HepG2 (cell line): ENCODE measurements around the gene DNAJC5. TPM values are rescaled to one million over a fixed set of nuclear protein-coding genes. Genes with fewer than 3 reads are reported as not detected.

Experiments used
- ESRRA ChIP-seq: sonication (generic); formaldehyde crosslinking; IDR thresholded peaks from 2 replicates; pipeline ENCODE4 v1.5.1; 2020; ENCODE audit warnings: mild to moderate bottlenecking, low read depth, missing genetic modification reagents
- MEIS2 ChIP-seq: sonication (generic); formaldehyde crosslinking; IDR thresholded peaks from 2 replicates; pipeline ENCODE4 v1.9.0; 2021; ENCODE audit warnings: mild to moderate bottlenecking, missing genetic modification reagents
- MXD3 ChIP-seq: IDR thresholded peaks from 2 replicates; pipeline ENCODE4 v1.6.1; 2016; ENCODE audit warnings: mild to moderate bottlenecking, missing biosample characterization, missing genetic modification reagents
- NFRKB ChIP-seq: fragments of 450-650 bp; IDR thresholded peaks from 2 replicates; pipeline ENCODE4 v1.6.1; 2017
- PLRG1 ChIP-seq: fragments of 450-650 bp; conservative IDR thresholded peaks from 2 replicates; pipeline ENCODE4 v1.6.1; 2016
- RXRA ChIP-seq: sonication (generic); formaldehyde crosslinking; IDR thresholded peaks from 2 replicates; pipeline ENCODE4 v1.5.1; 2020; ENCODE audit warnings: missing genetic modification reagents
- TBP ChIP-seq: sonication (generic); formaldehyde crosslinking; IDR thresholded peaks from 2 replicates; pipeline ENCODE4 v1.5.0; 2020; ENCODE audit warnings: missing genetic modification reagents
- ZBTB2 ChIP-seq: sonication (generic); formaldehyde crosslinking; IDR thresholded peaks from 2 replicates; pipeline ENCODE4 v1.8.0; 2022; ENCODE audit warnings: low read depth, missing genetic modification reagents
- ZBTB42 ChIP-seq: sonication (generic); formaldehyde crosslinking; IDR thresholded peaks from 2 replicates; pipeline ENCODE4 v1.5.0; 2020; ENCODE audit warnings: mild to moderate bottlenecking, missing genetic modification reagents
- ZBTB44 ChIP-seq: sonication (generic); formaldehyde crosslinking; IDR thresholded peaks from 2 replicates; pipeline ENCODE4 v1.4.0; 2020; ENCODE audit warnings: missing genetic modification reagents
- ZNF12 ChIP-seq: sonication (generic); formaldehyde crosslinking; IDR thresholded peaks from 2 replicates; pipeline ENCODE4 v1.5.0; 2020; ENCODE audit warnings: missing genetic modification reagents
- ZNF343 ChIP-seq: sonication (generic); formaldehyde crosslinking; IDR thresholded peaks from 2 replicates; pipeline ENCODE4 v1.4.0; 2020; ENCODE audit warnings: mild to moderate bottlenecking, missing genetic modification reagents
- ZNF468 ChIP-seq: sonication (generic); formaldehyde crosslinking; IDR thresholded peaks from 2 replicates; pipeline ENCODE4 v1.8.0; 2022; ENCODE audit warnings: mild to moderate bottlenecking, moderate library complexity, missing genetic modification reagents
- ZNF484 ChIP-seq: sonication (generic); formaldehyde crosslinking; IDR thresholded peaks from 2 replicates; pipeline ENCODE4 v1.5.1; 2020; ENCODE audit warnings: mild to moderate bottlenecking, low read depth, missing genetic modification reagents, borderline replicate concordance
- ZNF501 ChIP-seq: sonication (generic); formaldehyde crosslinking; IDR thresholded peaks from 2 replicates; pipeline ENCODE4 v1.5.1; 2020; ENCODE audit warnings: mild to moderate bottlenecking, moderate library complexity, missing genetic modification reagents
- ZNF562 ChIP-seq: sonication (generic); formaldehyde crosslinking; IDR thresholded peaks from 2 replicates; pipeline ENCODE4 v1.8.0; 2022; ENCODE audit warnings: missing genetic modification reagents, borderline replicate concordance
- ZNF607 ChIP-seq: sonication (generic); formaldehyde crosslinking; IDR thresholded peaks from 2 replicates; pipeline ENCODE4 v1.5.1; 2020; ENCODE audit warnings: missing genetic modification reagents, mild to moderate bottlenecking, borderline replicate concordance
- ZNF629 ChIP-seq: sonication (generic); formaldehyde crosslinking; conservative IDR thresholded peaks from 2 replicates; pipeline ENCODE4 v1.5.0; 2020; ENCODE audit warnings: missing genetic modification reagents
- polyA plus RNA-seq, 8 experiments: library from polyadenylated mRNA; depleted of rRNA in 3 of 8; stranded (reverse) in 7 of 8; unstranded in 1 of 8; fragments of >200 nt; fragmentation: Illumina TruSeq in 4 of 8; extraction: Trizol in 4 of 8; gene quantifications; 2 replicates each; pipeline versions ENCODE4 v1.2.1 to v1.2.3, GENCODE V29; 2011 to 2016; ENCODE audit warnings: low read depth in 4 of 8, missing spikeins in 1 of 8, mixed read lengths in 1 of 8; ENCODE audit not compliant: insufficient read depth in 1 of 8
- total RNA-seq, 5 experiments: library from RNA; depleted of rRNA; stranded (reverse); fragments of >200 nt; fragmentation: Illumina TruSeq; extraction: Trizol; gene quantifications; 2 replicates each; pipeline ENCODE4 v1.2.3, GENCODE V29; 2016; ENCODE audit warnings: low read depth in 1 of 5
- TF ChIP-seq, protein P1 (sequence below): sonication (generic); formaldehyde crosslinking; IDR thresholded peaks from 2 replicates; pipeline ENCODE4 v1.8.0; 2022; ENCODE audit warnings: mild to moderate bottlenecking, missing genetic modification reagents
- TF ChIP-seq, protein P2 (sequence below): sonication (generic); formaldehyde crosslinking; conservative IDR thresholded peaks from 2 replicates; pipeline ENCODE4 v1.8.0; 2022; ENCODE audit warnings: missing genetic modification reagents
- TF ChIP-seq, protein P3 (sequence below): sonication (generic); formaldehyde crosslinking; conservative IDR thresholded peaks from 2 replicates; pipeline ENCODE4 v1.4.0; 2020; ENCODE audit warnings: missing genetic modification reagents

DNAJC5 gene
- total and polyA plus RNA-seq, 2 of the 13 experiments (the other 11 are each of a cell fraction or from before 2014, with no cell fraction given): 42.8 to 64.5 TPM

GRCh38 chr20:63864978-63865640, 29.8 kb upstream of the DNAJC5 start, which contains the start of gene TPD52L2 (continued):
- TF ChIP-seq ZNF501 (CRISPR knock-in tag) (peak; percentile 95), ZNF607 (peak; percentile 94; the same call in 1 of the 2 replicates), RXRA (CRISPR knock-in tag) (peak; percentile 82), ZBTB2 (CRISPR knock-in tag) (peak; percentile 93), ZNF629 (CRISPR knock-in tag) (0 out of 2 replicates have a peak, but pooled peaks have one; percentile 9), ZBTB42 (CRISPR knock-in tag) (peak; percentile 43; the same call in 1 of the 2 replicates), ZNF343 (CRISPR knock-in tag) (peak; percentile 73; the same call in 1 of the 2 replicates), ZNF12 (CRISPR knock-in tag) (peak; percentile 70; the same call in 1 of the 2 replicates), ZBTB44 (CRISPR knock-in tag) (peak; percentile 83), PLRG1 (no peak), TBP (CRISPR knock-in tag) (no peak; the same call in 1 of the 2 replicates), ZNF484 (CRISPR knock-in tag) (no peak), ESRRA (CRISPR knock-in tag) (peak; percentile 80), ZNF468 (CRISPR knock-in tag) (peak; percentile 98; the same call in 1 of the 2 replicates), MXD3 (peak; percentile 93), MEIS2 (CRISPR knock-in tag) (peak; percentile 89; the same call in 1 of the 2 replicates), ZNF562 (CRISPR knock-in tag) (no peak), NFRKB (peak; percentile 74; the same call in 1 of the 2 replicates)
- TF ChIP-seq, protein P1, sequence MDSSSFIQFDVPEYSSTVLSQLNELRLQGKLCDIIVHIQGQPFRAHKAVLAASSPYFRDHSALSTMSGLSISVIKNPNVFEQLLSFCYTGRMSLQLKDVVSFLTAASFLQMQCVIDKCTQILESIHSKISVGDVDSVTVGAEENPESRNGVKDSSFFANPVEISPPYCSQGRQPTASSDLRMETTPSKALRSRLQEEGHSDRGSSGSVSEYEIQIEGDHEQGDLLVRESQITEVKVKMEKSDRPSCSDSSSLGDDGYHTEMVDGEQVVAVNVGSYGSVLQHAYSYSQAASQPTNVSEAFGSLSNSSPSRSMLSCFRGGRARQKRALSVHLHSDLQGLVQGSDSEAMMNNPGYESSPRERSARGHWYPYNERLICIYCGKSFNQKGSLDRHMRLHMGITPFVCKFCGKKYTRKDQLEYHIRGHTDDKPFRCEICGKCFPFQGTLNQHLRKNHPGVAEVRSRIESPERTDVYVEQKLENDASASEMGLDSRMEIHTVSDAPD: peak; percentile 83
- TF ChIP-seq, protein P2, sequence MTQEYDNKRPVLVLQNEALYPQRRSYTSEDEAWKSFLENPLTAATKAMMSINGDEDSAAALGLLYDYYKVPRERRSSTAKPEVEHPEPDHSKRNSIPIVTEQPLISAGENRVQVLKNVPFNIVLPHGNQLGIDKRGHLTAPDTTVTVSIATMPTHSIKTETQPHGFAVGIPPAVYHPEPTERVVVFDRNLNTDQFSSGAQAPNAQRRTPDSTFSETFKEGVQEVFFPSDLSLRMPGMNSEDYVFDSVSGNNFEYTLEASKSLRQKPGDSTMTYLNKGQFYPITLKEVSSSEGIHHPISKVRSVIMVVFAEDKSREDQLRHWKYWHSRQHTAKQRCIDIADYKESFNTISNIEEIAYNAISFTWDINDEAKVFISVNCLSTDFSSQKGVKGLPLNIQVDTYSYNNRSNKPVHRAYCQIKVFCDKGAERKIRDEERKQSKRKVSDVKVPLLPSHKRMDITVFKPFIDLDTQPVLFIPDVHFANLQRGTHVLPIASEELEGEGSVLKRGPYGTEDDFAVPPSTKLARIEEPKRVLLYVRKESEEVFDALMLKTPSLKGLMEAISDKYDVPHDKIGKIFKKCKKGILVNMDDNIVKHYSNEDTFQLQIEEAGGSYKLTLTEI: no peak
- TF ChIP-seq, protein P3, sequence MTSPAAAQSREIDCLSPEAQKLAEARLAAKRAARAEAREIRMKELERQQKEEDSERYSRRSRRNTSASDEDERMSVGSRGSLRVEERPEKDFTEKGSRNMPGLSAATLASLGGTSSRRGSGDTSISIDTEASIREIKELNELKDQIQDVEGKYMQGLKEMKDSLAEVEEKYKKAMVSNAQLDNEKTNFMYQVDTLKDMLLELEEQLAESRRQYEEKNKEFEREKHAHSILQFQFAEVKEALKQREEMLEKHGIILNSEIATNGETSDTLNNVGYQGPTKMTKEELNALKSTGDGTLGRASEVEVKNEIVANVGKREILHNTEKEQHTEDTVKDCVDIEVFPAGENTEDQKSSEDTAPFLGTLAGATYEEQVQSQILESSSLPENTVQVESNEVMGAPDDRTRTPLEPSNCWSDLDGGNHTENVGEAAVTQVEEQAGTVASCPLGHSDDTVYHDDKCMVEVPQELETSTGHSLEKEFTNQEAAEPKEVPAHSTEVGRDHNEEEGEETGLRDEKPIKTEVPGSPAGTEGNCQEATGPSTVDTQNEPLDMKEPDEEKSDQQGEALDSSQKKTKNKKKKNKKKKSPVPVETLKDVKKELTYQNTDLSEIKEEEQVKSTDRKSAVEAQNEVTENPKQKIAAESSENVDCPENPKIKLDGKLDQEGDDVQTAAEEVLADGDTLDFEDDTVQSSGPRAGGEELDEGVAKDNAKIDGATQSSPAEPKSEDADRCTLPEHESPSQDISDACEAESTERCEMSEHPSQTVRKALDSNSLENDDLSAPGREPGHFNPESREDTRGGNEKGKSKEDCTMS (CRISPR knock-in tag): no peak; the same call in 1 of the 2 replicates
